GM12872 (cell line): ENCODE measurements around the gene SRP54.
A peak's percentile ranks its signal among the peaks of the same experiment; 100 is the strongest.

Source experiments
- TF ChIP-seq, protein P1 (sequence below): IDR thresholded peaks from 3 replicates; pipeline ENCODE4 v1.5.1; 2011; ENCODE audit warnings: low read depth, mild to moderate bottlenecking, low read length, moderate library complexity; ENCODE audit not compliant: insufficient read depth

SRP54 gene

DNA sequence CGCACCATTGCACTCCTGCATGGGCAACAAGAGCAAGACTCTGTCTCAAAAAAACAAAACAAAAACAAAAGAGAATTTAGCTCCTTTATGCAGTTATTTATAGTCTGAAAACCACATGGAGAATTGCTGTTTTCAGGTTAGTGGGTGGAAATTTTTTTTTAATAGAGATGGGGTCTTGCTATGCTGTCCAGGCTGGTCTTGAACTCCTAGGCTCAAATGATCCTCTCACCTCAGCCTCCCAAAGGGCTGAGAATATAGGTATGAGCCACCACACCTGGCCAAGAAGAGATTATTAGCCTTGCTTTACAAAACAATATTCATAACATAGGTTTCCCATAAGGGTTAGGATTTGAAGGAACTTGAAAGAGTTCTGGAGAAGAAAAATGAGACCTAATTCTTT, 12.1 kb upstream of the SRP54 start:
- TF ChIP-seq, protein P1, sequence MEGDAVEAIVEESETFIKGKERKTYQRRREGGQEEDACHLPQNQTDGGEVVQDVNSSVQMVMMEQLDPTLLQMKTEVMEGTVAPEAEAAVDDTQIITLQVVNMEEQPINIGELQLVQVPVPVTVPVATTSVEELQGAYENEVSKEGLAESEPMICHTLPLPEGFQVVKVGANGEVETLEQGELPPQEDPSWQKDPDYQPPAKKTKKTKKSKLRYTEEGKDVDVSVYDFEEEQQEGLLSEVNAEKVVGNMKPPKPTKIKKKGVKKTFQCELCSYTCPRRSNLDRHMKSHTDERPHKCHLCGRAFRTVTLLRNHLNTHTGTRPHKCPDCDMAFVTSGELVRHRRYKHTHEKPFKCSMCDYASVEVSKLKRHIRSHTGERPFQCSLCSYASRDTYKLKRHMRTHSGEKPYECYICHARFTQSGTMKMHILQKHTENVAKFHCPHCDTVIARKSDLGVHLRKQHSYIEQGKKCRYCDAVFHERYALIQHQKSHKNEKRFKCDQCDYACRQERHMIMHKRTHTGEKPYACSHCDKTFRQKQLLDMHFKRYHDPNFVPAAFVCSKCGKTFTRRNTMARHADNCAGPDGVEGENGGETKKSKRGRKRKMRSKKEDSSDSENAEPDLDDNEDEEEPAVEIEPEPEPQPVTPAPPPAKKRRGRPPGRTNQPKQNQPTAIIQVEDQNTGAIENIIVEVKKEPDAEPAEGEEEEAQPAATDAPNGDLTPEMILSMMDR = no peak

DNA sequence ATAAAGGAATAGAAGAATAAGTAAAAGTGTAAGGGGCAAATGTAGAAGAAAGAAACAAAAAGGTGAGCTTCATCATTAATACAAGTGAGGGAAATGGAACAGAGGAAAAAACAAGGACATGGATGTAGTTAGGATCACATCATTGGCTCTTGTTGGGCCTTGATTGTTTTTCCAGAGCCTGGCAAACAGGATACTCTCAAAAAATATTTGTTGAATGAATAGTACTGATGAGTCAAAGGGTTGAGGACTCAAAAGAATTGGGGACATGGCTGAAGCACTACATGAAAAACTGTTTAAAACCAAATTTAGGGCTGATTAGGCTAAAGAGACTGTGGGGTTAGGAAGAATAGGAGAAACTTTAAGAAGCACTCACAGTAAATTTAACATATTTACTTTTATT, 11.4 kb upstream of the SRP54 start:
- TF ChIP-seq, protein P1 = no peak

DNA sequence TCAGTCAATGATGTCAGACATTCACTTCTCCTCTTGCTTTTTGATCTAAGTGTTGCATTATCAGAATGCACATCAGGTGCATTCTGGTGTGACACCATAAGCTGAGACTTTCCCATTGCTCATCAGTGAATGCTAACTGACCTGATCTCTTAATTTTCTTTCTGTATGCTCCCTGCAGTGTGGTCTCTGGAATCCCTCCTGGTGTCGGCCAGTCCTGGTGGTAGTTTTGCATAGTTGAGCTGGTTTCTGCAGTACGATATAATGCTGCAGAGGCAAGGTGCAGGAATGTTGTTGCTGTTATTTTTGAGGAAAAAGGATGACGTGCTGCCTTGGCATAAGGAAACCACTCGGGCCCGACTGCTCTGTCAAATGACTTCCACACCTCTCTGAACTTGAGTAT, 11.0 kb upstream of the SRP54 start:
- TF ChIP-seq, protein P1 = no peak

DNA sequence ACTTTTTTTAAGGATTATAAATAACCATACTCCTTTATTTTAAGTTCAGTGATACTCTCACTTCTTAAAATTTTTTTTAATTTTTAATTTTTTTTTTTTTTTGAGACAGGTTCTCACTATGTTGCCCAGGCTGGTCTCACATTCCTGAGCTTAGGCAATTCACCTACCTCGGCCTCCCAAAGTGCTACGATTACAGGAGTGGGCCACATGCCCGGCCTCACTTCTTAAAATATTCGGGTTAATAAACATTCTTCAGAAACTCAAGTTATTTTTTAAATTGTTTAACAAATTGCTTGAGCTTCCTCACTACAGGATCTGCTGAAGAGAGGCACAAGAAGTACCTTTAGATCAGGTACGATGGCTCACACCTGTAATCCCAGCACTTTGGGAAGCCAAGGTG, 4.3 kb upstream of the SRP54 start:
- TF ChIP-seq, protein P1 = no peak

DNA sequence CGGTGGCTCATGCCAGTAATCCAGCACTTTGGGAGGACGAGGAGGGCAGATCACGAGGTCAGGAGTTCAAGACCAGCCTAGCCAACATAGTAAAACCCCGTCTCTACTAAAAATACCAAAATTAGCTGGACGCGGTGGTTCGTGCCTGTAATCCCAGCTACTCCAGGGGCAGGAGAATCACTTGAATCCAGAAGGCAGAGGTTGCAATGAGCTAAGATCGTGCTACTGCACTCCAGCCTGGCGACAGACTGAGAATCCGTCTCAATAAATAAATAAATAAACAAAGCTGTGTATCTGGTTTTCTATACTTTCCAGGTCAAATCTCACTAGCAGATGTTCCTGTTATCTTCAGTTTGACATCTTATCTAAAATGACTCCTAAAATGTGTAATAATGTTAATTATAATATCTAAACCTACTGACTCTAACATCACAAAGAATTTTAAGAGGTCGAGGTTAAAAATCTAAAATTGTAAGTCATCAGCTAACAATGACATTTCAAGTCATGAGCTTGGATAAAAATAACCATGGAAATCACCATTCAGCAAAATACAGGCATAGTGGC, 2.4 kb upstream of the SRP54 start:
- TF ChIP-seq, protein P1 = no peak

DNA sequence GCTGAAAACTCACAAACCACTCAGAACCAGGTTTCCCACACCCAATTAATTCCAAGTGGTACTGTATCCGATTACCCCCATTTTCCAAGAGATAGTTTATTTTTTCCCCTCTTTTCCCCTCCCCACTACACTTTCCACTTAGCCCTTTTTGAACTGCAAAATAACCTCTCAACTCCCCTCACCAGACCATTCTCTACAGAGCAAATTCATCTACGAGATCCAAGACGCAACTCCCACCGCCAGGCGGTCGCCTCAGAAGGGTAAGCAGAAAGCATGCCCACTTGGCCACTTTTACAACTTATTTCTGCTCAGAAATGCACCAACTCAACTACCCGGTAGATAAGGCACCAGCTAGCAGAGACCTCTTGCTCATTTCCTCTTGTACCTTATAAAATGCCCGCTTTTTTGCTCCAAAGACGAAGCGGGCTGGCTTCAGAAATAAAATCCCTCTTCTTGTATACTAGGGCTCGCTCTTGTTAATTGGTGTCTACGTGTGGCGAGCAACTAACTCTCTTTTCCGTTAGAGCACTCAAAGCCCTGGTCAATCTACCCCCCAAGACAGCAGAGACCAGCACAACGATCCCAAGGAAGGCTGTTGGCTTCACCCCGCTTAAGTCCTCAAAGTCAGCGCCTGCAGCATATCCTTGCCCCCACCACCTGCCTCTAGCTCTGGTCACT, 910 bp upstream of the SRP54 start:
- TF ChIP-seq, protein P1 = peak; percentile 47; the same call in 2 of the 3 replicates

DNA sequence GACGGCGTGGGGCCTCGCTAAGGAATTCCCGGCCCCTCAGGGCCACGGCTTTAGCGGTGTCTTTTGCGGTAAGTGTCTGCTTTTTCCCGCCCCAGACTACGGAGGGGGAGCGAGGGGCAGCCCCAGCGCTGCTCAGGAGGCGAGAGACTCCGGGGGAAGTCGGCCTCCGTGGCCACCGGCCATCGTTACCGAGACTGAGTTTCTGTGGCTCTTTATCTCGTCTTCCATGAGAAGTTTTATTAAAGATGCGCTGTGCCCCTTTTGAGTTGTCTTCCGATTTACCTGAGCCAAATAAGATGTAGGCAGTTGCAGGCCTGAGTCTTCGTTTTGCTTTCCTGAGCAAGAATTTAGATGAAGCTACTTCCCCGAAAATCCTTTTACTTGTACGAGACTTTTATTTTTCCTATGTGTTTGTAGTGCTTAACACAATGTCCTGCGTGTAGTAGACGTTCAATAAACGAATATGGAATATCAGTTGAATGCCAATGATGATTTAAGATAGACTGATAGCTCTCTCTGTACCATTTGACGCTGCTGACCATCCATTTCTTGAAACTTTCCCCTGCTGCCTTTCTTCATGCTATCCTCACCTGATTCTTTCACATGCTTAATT, 462 bp downstream of the SRP54 start:
- TF ChIP-seq, protein P1 = no peak
